HT-29 (cell line): ENCODE measurements around the gene KLK14. TPM values are rescaled to one million over a fixed set of nuclear protein-coding genes. Genes with fewer than 3 reads are reported as not detected.
A peak's percentile ranks its signal among the peaks of the same experiment; 100 is the strongest.

Experiments used
- DNase-seq: peaks from one replicate; pipeline ENCODE4 v3.0.0-alpha.2; 2015; ENCODE audit warnings: low spot score
- total RNA-seq: library from RNA; depleted of rRNA; stranded (reverse); fragments of >200 nt; shearing (Covaris generic); gene quantifications from 2 replicates; pipeline ENCODE4 v1.2.3, GENCODE V29; 2014

KLK14 gene
- total RNA-seq, 1 experiment from 2014 or later: not detected

DNA sequence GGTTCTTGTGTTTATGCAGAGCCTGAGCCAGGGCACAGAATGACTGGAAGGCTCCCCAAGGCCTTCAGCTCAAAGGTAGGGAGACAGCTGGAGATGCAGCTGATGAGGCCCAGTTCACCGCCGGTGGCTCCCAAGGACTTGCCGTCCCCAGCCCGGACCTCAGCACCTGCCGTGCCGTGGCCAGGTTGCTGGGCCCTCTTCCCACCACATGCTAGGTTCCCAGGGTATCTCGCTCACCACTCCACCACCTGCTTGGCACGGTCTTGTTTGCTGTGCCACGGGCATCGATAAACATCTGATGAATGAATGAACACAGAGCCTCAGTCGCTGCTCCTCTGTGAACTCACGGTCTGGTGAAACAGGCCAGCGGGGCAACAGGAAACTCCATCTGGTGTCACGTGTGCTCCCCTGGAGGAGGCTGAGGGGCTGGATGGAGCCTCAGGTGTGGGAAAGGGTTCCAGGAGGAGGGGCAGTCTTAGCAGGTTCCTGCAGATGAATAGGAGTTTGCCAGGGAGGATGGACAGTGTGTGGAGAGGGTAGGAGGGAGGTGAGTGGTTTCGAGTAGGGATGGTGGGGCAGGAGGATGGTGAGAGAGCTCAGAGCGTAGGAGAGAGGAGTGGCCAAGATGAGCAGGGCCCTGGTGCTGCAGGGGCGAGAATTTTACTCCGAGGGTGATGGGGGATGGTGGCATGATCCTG, 3.6 kb upstream of the KLK14 start:
- DNase-seq: no peak

DNA sequence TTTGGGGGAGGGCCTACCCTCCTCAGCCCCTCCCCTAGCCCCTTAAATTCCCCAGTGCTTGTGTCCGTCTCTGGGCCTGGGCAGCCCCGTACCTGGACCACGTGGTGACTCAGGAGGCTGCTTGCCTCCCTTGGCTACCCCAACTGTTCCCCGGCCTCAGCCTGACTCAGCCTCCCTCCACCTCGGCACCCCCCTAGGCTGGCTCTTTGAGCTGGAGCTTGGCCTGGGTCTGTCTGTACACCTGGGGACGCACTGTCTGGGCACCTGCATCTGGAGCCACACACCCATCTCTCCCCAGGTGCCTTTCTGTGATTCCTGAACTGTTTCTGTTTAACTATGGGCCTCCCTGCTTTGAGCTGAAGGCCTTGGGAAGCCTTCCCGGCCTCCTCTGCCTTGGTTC, 1.8 kb upstream of the KLK14 start:
- no peak for DNase-seq

DNA sequence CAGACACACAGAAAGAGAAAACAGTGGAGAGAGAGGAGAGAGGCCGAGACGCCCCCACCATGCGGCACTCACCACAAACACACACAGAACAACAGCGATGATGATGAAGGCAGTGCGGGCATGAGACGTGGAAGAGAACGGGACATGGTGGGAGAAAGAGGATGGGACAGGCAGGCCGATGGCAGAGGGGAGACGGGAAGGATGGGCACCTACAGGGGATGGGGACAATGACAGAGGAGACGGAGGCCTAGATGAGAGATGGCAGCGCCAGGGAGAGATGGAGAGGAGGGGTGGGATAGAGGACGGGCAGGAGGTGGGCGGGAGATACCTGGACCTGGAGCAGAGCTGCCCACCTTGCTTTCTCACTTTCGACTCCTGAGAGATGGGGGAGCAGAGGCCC, 1.1 kb upstream of the KLK14 start:
- DNase-seq: no peak

DNA sequence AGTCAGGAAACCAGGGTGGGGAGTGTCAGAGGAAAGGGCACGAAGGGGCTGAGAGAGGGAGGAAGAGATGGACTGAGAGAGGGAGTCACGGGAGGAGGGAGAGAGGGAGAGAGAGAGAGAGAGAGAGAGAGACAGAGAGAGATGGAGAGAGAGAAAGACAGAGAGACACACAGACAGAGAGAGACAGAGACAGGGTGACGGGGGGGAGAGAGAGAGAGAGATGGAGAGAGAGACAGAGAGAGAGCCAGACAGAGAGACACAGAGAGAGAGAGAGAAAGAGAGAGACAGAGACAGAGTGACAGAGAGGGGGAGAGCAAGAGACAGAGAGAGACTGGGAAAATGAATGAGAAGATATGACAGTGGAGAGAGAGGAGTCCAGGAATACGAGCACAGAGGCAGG, 494 bp upstream of the KLK14 start:
- no peak for DNase-seq

DNA sequence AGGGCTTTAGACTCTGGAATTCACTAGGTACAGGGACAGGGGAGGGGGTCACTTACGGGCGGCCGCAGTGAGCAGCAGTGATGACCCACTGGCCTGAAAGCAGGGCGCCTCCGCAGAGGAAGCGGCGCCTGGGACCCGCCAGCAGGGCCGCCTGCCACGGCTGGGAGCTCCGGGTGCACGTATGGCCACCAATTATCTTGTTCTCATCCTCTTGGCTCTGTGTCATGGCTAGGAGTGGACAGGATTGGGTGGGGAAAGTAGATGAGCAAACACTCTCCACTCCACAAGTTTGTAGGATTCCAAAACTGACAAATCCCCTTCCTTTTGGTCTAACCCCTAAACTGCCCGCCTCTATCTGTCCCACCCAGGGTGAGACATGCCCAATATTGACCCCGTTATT, 1.2 kb downstream of the KLK14 start:
- DNase-seq: no peak

DNA sequence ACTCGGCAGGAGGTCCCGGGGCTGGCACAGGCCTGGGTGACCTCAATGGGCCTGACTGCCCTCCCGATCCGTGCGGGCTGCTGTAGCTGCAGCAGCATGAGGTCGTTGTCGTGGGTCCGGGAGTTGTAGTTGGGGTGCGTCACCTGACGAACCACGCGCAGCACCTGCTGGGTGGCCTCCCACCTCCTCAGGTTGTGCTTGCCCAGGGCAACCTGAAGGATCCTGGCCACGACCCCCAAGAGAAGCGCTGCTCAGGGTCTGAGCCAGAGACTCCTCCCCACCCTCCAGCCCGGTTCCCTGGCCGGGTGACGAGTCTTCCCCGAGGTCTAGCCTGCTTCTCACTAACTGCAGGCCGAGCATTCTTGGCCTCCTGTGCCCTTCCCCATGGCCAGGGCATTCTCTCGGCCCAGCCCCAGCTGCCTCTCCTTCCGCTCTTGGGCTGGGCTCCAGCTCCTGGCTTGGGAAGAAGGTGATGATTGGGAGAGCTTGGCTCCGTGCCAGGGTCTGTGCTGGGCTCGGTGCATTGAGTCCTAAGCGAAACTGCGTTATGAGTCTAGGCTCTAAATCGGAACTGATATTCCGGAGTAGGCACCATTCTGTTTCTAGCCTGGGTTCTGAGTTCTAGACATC, 3.1 kb downstream of the KLK14 start:
- DNase-seq: no peak

DNA sequence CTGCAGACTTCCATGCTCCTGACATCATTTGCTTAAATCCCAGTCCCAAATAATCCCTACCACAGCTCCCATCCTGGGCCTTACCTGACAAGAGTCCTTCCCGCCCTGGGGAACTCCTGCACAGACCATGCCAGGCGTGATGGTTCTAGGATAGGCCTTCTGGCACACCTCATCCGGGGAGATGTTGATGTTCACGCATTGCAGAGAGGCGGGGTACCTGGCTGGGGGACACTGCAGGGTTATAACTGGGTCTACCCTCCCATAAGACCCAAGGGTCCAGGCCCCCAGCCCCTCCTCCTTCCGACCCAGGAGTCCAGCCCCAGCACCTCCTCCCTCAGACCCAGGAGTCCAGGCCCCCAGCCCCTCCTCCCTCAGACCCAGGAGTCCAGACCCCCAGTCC, 4.0 kb downstream of the KLK14 start:
- DNase-seq: no peak

DNA sequence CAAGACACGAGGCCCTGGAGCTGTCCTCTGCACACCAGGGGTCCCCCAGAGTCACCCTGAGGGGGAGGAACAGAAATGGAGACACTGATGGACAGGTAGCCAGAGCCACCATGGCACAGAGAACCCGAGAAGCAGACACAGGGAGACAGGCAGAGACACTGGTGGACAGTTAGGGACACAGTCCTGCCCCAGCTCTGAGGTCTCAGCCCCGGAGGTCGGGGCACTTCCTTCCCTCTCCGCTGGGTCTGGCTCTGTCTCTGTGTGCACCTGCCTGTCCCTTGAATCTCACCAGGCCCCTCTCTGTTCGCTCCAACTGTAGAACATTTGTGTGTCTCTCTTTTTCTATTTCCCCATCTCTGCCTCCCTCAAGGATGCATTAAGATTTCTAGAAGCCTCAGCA, 4.6 kb downstream of the KLK14 start:
- DNase-seq: no peak

DNA sequence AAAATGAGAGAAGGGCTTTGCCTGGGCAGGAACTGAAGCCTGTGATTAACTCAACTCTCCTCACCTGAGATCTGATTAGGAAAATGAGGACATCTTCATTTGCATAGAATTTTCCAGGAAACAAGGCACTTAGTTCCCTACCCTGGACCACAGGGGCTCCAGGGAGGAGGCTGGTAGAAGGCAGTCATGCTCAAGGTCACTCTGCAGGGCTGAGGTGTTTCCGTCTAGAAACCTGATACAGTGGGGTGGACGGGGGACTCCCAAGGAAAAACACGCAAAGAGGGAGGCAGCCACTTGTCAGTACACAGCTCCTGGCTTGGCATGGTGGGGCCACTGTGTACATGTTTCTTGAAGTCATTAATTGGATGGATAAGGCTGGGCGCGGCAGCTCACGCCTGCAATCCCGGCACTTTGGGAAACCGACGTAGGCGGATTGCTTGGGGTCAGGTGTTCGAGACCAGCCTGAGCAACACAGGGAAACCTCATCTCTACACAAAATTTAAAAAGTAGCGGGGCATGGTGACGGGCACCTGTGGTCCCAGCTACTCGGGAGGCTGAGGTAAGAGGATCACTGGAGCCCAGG, 6.0 kb downstream of the KLK14 start:
- no peak for DNase-seq

DNA sequence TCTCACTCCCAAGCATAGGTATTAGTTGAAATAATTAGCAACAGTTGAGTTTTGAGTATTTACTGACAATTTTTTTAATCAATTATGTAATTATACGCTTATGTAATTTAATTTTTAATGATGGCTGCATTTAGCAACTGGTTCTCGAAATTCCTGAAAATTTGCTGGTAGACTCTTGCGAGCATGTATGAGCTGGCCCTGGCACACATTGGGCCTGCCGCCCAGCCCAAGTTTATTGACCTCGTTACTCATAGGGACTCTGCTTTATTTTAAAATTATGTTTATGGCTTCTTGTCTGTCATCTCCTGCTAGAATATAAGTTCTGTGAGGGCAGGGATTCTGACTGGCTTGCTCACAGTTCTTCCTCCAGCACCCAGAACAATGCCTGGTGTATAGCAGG, 6.7 kb downstream of the KLK14 start:
- no peak for DNase-seq

DNA sequence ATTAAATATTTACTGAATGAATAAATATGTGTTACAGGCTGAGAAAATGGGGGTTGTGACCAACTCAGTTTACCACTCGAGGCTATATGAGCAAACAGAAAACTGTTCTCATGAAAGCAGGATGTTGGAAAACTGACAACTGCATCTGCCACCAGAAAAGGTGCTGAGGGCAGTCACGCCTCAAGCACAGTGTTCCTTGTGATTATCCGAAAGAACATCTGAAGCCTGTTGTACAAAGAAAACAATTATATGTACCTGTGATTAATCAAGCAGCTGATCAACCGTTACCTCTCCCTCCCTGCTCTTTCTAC, 11.6 kb downstream of the KLK14 start:
- no peak for DNase-seq

DNA sequence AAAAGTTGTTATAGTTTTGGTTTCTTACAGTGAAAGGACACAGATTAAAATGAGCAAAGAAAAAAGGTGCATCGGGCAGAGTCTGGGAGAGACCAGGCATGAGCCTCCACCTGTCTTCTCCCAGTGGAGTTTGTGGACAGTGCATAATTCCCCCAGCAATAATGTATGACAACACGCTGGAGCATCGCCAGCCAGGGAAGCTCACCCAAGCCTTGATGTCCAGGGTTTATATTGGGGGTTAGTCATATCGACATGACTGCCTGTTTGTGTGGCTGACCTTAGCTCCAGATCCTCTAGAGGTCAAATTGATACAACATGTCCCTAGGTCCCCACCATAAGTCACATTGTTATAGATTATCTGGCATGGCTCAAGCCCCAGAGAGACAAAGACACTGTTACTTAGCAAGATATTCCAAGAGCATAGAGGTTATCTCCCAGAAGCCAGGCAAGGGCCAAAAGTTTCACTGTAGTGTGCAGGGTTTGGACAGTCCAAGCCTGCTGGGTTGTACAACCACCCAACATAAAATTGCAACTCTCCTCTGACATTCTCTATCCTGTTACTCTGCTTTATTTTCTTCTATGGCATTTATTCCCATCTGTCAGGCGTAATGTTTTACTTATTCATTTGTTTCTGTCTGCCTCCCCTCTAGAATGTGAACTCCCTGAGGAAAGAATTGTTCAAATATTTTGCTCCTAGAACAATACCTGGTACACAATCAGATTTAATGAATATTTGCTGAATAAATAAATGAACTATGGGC, 12.2 kb downstream of the KLK14 start:
- DNase-seq: no peak

DNA sequence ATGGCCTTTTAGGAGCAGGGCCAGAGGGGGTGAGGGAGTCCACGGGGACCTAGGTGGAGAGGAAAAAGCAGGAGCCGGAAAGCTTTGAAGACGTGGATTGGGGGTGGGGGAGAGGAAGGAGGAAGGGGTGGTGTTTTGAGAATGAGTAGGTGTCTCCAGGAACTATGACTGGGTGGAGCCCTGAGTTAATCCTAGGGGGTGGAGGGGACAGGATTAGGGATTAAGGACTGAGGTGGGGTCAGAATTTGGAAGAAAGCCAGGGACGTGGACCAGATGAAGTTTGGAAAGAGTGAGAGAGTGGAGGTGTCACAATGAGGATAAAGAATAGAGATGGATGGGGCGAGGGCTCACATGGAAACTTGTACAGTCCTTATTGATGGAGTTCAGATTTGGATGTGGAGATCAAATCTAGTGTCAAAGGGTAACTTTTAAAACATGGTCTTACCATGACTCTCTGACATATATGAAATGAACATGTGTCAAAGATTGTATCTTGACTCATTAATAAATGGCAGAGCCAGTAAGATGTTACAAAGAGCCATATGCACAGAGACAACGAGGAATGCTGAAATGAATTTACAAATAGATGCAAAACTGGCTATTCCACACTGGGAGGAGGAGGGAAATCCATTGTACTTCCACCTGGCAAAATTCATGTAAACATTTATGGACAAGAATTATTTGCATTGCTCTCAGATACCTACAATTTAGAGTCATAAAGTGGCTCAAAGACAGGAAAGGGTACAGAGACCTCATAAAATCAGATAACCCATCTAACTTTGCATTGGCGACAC, 16.1 kb downstream of the KLK14 start:
- DNase-seq: no peak

DNA sequence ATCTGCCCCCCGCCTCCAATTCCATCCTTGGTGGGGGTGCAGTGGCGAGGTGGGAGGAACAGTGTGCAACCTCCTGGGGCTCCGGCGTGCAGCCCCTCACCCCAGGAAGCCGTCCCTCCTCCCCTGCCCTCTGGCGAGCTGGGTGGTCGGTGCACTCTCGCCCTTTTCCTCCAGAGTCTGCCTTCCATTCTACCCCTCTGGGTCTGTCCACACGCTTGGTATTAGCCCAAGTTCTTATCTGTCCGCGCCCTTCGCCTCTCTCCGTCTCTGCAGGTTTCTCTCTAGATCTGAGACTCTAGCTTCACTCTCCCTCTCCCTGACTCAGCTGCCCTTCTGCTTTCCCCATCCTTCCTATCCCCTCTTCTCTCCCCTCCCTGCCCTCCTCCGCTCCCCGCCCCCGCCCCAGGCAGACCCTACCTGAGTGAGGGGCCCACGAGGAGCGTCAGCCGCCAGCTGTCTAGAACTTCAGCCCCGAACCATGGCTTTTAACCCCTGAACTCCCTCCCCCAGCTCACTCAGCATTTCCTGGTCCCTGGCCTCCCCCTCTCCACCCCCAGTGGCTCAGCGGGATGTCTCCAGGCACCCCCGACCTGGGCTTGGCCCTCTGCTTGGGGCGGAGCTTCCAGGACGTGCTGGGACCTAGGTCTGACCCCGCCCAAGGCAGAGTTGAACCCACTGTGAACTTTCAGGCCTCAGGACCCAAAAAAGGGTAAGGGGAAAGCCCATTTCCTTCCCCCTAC, 17.3 kb downstream of the KLK14 start:
- DNase-seq: no peak

DNA sequence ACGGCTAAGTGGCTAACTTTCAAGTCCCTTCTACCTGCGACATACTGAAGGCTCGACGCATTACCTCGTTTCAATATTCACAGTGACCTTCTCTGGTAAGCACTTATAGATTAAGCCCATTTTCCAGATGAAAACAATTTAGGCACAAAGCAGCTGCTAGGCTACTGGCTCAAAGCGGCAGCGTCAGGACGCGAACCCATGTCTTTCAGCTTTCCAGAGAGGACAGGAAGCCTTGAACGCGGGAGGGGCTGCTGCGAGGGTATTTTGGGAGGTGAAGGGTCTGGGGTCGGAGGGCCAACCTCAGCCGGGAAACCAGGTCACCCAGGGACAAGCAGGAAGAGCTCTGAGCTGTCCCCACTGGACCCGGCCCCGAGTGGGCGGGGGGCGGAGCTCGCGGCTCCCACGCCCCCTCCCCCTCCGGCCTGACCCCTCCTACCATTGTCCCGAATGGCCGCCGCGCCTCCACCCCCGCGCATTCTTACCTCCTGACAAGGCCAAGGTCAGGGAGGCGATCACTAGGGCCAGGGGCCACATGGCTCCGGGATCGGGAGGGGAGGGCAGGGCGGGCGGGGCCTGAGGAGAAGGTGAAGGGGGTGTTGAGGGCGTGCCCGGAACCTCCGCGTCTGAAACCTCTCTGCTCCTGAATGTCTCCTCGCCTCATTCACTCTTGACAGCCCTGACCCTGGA, 18.0 kb downstream of the KLK14 start, which contains the start of gene KLK13:
Gene KLK13, minus strand, starts transcription at position 559 of the 687 bp plus-strand sequence. Its CDS starts 25 bp downstream, at position 534.
- peak; percentile 17 for DNase-seq

DNA sequence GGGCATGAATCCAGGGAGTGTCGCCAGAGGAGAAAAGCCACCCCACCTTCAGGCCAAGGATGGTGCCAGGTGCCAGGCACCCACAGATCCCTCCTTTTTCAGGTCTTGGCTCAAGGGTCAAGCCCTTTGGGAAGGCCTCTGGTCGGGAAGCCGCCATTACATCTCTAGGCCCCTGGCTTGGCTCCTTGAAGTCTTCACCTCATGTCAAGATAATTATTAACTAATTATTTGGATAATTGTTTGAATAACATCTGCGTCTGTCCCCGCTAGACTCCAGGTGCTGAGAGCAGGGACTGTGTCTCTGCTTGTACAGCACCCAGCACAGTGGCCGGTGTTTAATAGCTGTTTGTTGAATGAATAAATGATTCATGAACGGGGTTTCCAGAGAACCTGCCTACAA, 19.0 kb downstream of the KLK14 start:
- no peak for DNase-seq

DNA sequence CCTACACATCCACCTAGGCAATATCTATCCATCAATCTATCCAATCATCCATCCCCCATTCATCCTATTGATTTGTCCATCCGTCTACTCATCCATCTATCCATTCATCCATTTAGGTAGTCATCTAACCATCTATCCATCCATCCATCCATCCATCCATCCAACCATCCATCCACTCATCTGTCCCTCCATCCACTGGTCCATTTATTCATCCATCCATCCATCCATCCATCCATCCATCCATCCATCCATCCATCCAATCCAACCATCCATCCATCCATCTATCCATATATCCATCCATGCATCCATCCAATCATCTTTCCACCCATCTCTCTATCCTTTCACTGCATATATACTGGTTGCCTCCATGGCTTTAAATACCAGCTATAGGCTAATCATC, 21.7 kb downstream of the KLK14 start:
- DNase-seq: no peak

DNA sequence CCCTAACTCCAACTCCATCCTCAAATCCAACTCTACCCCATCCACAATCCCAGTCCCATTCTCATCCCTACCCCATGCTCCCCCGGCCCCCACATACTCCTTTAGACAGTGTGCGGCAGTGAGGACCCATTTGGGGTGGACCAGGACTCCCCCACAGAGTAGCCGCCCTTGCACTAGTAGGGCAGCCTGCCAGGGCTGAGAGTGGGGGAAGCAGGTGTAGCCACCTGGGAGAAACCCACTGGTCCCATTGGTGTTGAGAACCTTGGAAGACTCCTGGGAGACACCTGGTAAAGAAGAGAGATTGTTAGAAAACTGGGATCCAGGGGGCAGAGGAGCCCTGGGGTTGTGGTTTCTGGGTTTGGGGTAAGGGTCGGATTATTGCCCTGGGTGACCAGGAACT, 22.4 kb downstream of the KLK14 start:
- DNase-seq: no peak

DNA sequence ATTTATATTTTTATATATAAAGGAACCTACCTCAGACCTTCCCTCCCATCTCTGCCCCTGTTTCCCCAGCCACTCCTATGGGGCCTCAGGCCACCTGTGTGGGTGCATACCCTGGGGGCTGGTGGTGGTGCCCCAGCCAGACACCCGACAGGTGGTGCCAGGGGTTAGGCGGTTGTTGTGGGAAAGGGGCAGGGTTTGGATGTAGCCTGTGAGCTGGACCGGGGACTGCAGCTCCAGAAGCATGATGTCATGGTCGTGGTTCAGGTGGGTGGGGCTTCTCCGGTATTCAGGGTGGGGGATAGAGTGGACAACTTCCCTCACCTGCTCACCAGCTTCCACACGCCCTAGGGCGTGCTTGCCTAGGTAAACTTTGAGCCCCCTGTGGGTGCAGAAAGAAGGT, 23.0 kb downstream of the KLK14 start:
- DNase-seq: no peak

DNA sequence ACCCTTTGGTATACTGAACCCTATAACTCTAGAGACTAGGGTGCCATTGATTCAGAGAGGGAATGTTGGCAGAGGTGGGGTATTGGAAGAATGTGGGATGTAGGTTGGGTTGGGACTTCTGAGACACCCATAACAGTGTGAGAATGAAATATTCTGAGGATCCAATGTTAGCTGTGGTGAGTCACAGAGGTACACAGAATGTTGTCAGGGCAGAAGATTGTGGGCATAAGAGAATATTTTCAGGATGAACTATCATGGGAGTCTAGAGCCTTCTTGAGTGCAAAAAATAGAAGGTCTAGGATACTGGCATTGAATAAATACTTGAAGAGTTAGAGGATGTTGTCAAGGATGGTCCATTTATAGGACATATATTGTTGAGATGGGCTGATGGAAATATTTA, 26.8 kb downstream of the KLK14 start:
- no peak for DNase-seq

DNA sequence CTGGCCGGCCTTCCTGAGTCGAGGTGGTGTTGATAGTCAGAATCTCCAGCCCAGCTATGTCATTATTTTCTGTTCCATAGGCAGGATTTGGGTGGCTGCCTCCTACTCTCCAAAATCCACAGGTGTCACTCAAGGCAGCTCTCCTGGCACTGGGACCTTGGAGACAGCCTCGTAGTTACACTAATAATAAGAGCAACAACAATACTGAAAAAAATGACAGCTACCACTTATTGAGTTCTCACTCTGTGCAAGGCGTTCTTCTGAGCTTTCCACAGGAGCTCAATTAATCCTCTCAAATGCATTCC, 35.7 kb downstream of the KLK14 start:
- no peak for DNase-seq
